Nephron (organoid): Measurements from ENCODE around the gene NUTM1.

Source experiments
- H3K27ac Mint-ChIP-seq, 3 experiments: 2 replicates each; pipeline ENCODE4 v1.8.0; 2020; ENCODE audit warnings: mixed read lengths in 3 of 3, mild to moderate bottlenecking in 2 of 3, moderate library complexity in 1 of 3
- H3K27me3 Mint-ChIP-seq: 2 replicates; pipeline ENCODE4 v1.8.0; 2021; ENCODE audit warnings: low read depth, mild to moderate bottlenecking, moderate library complexity, mixed read lengths
- H3K36me3 Mint-ChIP-seq: 2 replicates; pipeline ENCODE4 v1.8.0; 2020; ENCODE audit warnings: low read depth, mixed read lengths
- H3K4me1 Mint-ChIP-seq: 2 replicates; pipeline ENCODE4 v1.8.0; 2020; ENCODE audit warnings: mixed read lengths
- H3K4me3 Mint-ChIP-seq, 3 experiments: 2 replicates each; pipeline ENCODE4 v1.8.0; 2020; ENCODE audit warnings: mild to moderate bottlenecking in 3 of 3, mixed read lengths in 3 of 3, moderate library complexity in 2 of 3
- H3K9me3 Mint-ChIP-seq: 2 replicates; pipeline ENCODE4 v1.8.0; 2020; ENCODE audit warnings: mixed read lengths
- CTCF ChIP-seq, 3 experiments: fragments of 200-600 bp; sonication (generic); IDR thresholded peaks; one replicate each; pipeline ENCODE4 v1.5.0; 2021; ENCODE audit warnings: antibody characterized with exemption in 3 of 3; ENCODE audit not compliant: unreplicated experiment in 3 of 3

Gene NUTM1

GRCh38 chr15:34353627-34354026 lies 10.5 kb downstream of the NUTM1 start:
- H3K27ac Mint-ChIP-seq = no peak overlapping the region
- no peaks in the 10 kb centered on the region for H3K9me3 Mint-ChIP-seq
- H3K27me3 Mint-ChIP-seq = no peaks in the 10 kb centered on the region
- H3K4me1 Mint-ChIP-seq = no peaks in the 10 kb centered on the region
- no peak for TF ChIP-seq CTCF (IDR thresholded peaks at IDR 0.05; ENCODE audit: unreplicated experiment in 3 of 3)
- H3K36me3 Mint-ChIP-seq = peaks cover 21% of the 10 kb centered on the region
- H3K4me3 Mint-ChIP-seq = no peak overlapping the region

DNA sequence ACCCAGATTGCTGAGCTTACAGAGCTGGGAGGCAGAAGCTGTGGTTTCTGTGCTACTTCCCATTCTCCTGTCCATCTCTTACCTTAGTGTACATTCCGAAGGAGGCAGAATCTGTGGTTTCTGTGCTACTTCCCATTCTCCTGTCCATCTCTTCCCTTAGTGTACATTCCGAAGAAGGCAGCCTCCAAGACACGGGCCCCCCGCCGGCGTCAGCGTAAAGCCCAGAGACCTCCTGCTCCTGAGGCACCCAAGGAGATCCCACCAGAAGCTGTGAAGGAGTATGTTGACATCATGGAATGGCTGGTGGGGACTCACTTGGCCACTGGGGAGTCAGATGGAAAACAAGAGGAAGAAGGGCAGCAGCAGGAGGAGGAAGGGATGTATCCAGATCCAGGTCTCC lies 11.2 kb downstream of the NUTM1 start:
- Mint-ChIP-seq H3K9me3 (no peaks in the 10 kb centered on the region), H3K36me3 (peaks cover 26% of the 10 kb centered on the region), H3K4me1 (no peaks in the 10 kb centered on the region), H3K27ac (no peak overlapping the region), H3K27me3 (no peaks in the 10 kb centered on the region), H3K4me3 (no peak overlapping the region)
- TF ChIP-seq CTCF (IDR thresholded peaks at IDR 0.05; ENCODE audit: unreplicated experiment in 3 of 3) = no peak

- H3K27ac Mint-ChIP-seq = no peak overlapping the region
- no peak overlapping the region for H3K4me3 Mint-ChIP-seq
- no peak for TF ChIP-seq CTCF (IDR thresholded peaks at IDR 0.05; ENCODE audit: unreplicated experiment in 3 of 3)
- no peaks in the 10 kb centered on the region for H3K9me3 Mint-ChIP-seq
- H3K27me3 Mint-ChIP-seq = no peaks in the 10 kb centered on the region
- H3K36me3 Mint-ChIP-seq = peaks cover 33% of the 10 kb centered on the region
- no peaks in the 10 kb centered on the region for H3K4me1 Mint-ChIP-seq
Measured at GRCh38 chr15:34355241-34355640, 12.1 kb downstream of the NUTM1 start.

GRCh38 chr15:34357653-34358052 lies 14.5 kb downstream of the NUTM1 start:
- H3K36me3 Mint-ChIP-seq = peaks cover 51% of the 10 kb centered on the region
- H3K4me3 Mint-ChIP-seq = no peak overlapping the region
- H3K4me1 Mint-ChIP-seq = no peaks in the 10 kb centered on the region
- TF ChIP-seq CTCF (IDR thresholded peaks at IDR 0.05; ENCODE audit: unreplicated experiment in 3 of 3) = no peak
- H3K9me3 Mint-ChIP-seq = no peaks in the 10 kb centered on the region
- no peaks in the 10 kb centered on the region for H3K27me3 Mint-ChIP-seq
- H3K27ac Mint-ChIP-seq = no peak overlapping the region

DNA sequence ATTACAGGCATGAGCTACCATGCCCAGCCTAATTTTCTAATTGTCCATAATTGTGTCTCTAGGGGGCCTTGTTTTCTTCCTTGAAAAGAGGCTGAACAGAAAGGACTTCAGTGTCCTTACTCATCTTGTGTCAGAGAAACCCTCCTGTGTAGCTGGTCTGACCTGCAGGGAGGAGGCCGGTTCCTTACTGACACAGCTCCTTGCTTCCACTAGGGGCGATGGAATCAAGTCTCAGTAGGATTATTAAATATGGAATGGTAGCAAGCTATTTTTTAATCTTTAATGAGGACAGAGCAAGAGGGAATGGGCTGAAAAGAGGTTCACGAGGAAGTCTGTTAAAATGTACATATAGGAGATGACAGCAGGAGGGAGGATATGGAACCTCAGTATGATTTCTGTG lies 15.3 kb downstream of the NUTM1 start:
- Mint-ChIP-seq H3K27me3 (no peaks in the 10 kb centered on the region), H3K4me3 (no peak overlapping the region), H3K27ac (no peak overlapping the region), H3K4me1 (no peaks in the 10 kb centered on the region), H3K36me3 (peaks cover 56% of the 10 kb centered on the region), H3K9me3 (no peaks in the 10 kb centered on the region)
- TF ChIP-seq CTCF (IDR thresholded peaks at IDR 0.05; ENCODE audit: unreplicated experiment in 3 of 3) = peak in 1 of 3 experiments; percentile 17

GRCh38 chr15:34358948-34359347 lies 15.8 kb downstream of the NUTM1 start:
- Mint-ChIP-seq H3K9me3 (no peaks in the 10 kb centered on the region), H3K36me3 (peaks cover 56% of the 10 kb centered on the region), H3K27ac (no peak overlapping the region), H3K27me3 (no peaks in the 10 kb centered on the region), H3K4me1 (no peaks in the 10 kb centered on the region), H3K4me3 (no peak overlapping the region)
- no peak for TF ChIP-seq CTCF (IDR thresholded peaks at IDR 0.05; ENCODE audit: unreplicated experiment in 3 of 3)
